ENCODE data around the gene TCEAL8.
"Not testable (repeated sequence)": the region's sequence is repeated elsewhere in the genome, so short reads cannot be mapped to it uniquely, and the experiment has no call there.

The TCEAL8 gene

GRCh38 chrX:103254921-103255493 is at the start of gene TCEAL8:
TSS of gene TCEAL8 (minus strand) at chrX:103255155. CDS start at chrX:103253979, 1,176 bp downstream.
- peak; percentile 67 for DNase-seq

- DNase-seq = no peak
Observed at GRCh38 chrX:103304705-103305104, 49.8 kb upstream of the TCEAL8 start.

DNA sequence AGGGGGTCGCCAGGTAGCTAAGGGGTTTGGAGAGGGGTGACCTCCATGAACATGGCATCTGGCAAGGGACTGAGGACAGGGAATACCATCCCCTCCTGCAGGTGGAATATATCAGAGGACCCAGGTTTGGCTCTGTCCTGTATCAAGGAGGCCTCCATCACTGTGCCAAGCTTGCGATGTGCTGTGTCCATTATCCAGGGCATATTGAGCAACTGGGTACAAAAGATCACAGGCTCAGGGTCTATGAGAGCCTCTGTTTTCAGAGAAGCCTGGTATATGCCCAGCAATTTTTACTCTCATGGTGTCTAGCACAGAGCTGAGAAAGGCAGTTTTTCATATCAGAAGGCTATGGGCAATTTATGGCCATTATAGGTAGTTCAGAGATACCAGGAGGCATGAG is 38.2 kb upstream of the TCEAL8 start:
- no peak for DNase-seq

- DNase-seq = no peak
Observed at GRCh38 chrX:103279624-103280023, 24.7 kb upstream of the TCEAL8 start.

GRCh38 chrX:103276581-103277002 is 21.6 kb upstream of the TCEAL8 start, which contains the start of gene TCEAL5:
TSS of gene TCEAL5 (minus strand) at chrX:103276750. CDS start at chrX:103274563, 2,187 bp downstream.
- DNase-seq = no peak

- DNase-seq = no peak
Observed at GRCh38 chrX:103275947-103276567, 21.1 kb upstream of the TCEAL8 start.

GRCh38 chrX:103274284-103274683 is 19.3 kb upstream of the TCEAL8 start:
- DNase-seq = no peak

DNA sequence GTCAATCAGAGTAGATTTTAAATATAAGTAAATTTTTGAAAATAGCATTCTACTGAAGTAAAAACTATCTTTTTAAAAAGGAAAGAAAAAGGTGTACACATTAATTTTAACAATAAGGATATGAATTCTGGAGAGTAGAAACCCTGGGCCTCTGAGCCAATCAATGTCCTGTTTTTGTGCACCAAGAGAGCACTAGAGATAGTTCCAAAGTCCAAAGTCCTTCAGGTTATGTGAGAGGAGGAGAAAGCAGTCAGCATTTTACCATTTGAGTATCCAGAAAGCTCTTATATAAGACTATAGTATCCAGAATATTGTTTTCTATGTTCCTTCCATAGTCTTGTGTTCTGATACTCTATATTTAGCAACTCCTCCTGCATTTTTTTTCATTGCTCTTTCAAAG is 3.3 kb upstream of the TCEAL8 start:
- no peak for DNase-seq

DNA sequence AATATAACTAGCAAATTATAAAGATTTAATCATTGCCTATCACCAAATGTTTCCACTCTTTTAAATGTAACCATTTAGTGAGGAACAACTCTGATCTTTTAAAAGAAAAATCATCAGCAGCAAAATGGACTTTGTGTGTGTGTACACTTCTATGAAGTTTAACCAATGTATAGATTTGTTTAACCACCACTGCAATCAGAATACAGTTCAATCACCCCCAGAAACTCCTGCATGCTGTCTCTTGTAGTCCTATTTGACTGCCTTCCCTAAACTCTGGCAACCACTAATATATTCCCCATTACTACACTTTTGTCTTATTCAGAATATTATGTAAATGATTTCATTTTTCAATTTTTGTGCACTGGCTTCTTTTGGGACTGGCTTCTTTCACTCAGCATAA is 1.7 kb upstream of the TCEAL8 start:
- DNase-seq = no peak

GRCh38 chrX:103254171-103254824 is 657 bp downstream of the TCEAL8 start:
- DNase-seq = peak; percentile 57

DNA sequence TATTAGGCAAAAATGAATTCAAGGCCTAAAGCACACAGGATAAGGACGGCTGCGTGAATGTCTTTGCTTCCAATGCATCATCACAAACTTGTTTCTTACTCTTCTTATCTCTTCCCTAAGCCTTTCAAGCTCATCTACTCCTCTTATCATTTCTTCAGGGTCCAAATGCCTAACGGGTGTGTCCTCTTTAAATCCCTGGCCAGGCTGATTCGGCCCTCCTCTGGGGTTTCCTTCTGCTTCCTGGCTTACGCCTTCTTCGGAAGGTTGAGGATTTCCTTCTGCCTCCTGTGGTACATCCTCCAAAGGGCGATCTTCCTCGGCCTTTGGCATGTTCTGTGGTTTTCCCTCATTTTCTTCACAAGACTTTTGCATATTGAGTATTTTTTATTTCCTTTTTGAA is 1.3 kb downstream of the TCEAL8 start:
- DNase-seq = no peak

DNA sequence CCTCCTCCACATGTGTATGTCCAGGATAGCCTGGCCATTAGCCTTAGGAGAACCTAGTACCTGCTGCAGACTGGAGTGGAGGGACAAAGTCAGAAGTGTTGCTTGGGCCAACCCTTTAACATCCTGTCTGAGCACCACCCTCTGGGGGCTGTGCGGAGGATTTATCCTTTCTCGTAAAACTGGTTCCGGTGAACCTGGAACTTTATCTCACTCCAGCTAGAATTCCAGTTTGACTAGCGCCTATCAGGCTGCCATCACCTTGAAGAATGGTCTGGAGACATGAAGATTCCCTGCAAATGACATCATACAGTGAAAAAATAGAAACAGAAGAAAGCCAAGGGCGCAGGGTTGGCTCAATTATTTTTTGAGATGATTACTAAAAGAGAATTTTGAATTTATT is 4.0 kb downstream of the TCEAL8 start:
- DNase-seq = no peak

DNA sequence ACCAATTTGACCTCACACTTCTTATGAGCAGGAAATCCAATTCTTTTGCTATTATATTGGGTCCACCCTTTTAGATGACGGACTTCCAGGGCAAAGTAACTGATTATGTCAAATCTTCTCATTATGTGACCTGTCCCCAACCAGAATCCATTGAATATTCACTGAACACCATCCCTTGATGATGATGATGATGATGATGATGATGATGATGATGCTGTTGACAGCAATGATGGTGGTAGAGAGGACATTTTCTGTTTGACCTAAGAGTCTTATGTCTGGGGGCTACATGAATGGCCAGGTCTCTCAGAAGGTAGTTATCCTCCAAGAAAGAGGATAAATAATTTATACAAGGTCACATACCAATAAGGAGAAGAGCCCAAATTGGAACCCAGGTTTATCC is 5.2 kb downstream of the TCEAL8 start:
- DNase-seq = no peak

GRCh38 chrX:103248553-103248952 is 6.4 kb downstream of the TCEAL8 start:
- no peak for DNase-seq

DNA sequence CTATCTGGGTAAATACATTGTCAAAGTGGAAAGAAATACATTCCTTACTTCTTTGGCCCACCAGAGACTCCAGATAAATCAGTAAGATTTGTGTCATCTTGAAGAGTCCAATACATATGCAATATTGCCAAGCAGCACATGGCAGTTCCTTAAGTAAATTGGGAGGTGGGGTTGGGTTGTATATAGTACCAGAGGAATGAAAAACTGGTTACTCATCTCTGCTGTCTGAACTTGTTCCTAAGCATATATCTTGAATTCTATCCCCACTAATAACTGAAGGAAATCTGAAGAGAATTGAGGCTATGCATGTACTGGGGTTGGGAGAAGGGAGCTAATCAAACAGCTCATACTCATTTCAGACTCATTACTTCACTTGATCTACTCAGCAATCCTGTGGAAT is 14.8 kb downstream of the TCEAL8 start:
- DNase-seq = no peak

DNA sequence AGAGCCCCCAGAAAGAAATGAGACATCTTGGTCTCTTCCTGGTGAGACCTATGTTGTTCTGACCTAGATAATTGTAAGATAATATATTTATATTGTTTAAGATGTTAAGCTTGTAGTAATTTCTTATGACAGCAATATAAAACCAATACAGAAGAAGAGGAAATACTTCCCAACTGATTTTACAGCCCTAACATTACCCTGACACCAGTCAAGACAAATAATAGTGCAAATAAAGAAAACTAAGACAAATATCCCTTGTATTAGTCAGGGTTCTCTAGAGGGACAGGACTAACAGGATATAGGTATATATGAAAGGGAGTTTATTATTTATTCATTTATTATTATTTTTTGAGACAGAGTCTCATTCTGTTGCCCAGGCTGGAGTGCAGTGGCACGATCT is 18.7 kb downstream of the TCEAL8 start:
- DNase-seq = no peak

DNA sequence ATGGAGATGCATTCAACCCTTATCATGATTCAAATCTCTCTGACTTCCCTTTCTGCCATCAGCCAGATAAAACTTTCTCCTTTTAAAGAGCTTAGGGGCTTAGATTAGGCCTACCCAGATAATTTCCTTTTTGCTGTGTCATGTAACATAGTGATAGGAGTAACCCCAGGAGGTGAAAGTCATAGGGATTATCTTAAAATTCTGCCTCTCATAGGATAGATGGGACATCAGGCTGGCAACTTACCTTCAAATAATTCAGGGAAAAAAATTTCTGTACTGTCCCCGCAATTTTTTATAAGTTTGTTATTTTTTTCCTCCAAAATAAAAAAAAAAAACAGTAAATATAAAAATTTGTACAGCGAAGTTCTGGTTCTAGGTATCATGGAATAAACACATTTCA is 19.3 kb downstream of the TCEAL8 start:
- DNase-seq = not testable (repeated sequence)

GRCh38 chrX:103234869-103235268 is 20.1 kb downstream of the TCEAL8 start:
- DNase-seq = no peak

- DNase-seq = no peak
Observed at GRCh38 chrX:103233263-103233662, 21.7 kb downstream of the TCEAL8 start.

DNA sequence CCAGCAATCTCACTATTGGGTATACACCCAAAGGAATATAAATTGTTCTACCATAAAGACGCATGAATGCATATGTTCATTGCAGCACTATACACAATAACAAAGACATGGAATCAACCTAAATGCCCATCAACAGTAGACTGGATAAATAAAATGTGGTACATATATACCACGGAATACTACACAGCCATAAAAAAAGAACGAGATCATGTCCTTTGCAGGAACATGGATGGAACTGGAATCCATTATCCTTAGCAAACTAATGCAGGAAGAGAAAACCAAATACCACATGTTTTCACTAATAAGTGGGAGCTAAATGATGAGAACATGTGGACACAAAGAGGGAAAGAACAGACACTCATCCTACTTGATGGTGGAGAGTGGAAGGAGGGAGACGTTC is 29.0 kb downstream of the TCEAL8 start:
- not testable (repeated sequence) for DNase-seq

DNA sequence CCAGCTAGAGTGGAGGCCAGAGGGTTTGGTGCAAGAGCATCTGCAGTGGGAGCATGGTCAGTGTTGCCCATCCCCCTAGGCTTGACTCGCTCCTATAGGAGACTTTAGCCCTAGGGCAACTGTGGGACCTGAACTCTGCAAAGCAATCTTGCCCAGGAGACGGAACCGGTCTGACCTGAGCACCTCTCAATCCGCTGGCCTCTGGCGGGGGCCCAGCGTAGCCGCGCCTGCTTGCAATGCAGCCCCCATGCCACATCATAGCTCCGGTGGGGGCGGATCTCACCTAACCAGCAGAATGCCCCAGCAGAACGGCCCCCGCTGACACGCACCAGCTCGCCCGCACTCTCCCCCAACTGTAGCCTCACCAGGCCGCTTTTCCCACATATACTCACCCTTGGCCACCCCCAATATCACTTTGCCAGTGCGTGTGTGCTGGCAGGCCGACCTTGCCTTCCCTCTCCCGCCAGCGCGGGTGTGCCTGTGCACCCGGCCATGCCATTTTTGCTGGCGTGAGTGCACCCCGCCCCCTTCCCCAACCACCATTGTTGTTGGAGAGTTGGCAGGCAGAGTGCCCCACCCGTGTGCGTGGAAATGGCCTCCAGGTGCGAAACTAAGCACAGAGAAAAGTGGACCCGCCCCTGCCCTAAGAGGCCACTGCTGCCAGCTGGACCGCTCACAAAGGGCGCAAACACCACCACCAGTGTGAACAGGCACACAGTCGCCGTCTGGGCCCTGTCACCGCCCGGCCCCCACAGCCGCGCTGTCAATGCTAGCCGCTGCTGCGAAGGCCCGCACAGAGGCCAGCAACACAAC is 34.2 kb downstream of the TCEAL8 start:
- DNase-seq = no peak

GRCh38 chrX:103215425-103215991 is 39.4 kb downstream of the TCEAL8 start:
- DNase-seq = peak; percentile 58

- peak; percentile 84 for DNase-seq
Observed at GRCh38 chrX:103214870-103215424, 40.0 kb downstream of the TCEAL8 start, which contains the start of gene BEX4. TSS of gene BEX4 (plus strand) at chrX:103215108. CDS start at chrX:103216154, 1,046 bp downstream.

Measured in activated CD8-positive, alpha-beta memory T cell treated with anti-CD3 and anti-CD28 coated beads, Interleukin-2, amount 50 U/mL, for 48 hours (primary cell).